Thymus (tissue), 11 donors: ENCODE measurements around the gene REEP6. TPM values are rescaled to one million over a fixed set of nuclear protein-coding genes. Genes with fewer than 3 reads are reported as not detected.

ENCODE experiments used
- DNase-seq, 9 donors: peaks; one replicate each; pipeline ENCODE4 v3.0.0-alpha.2; 2013; ENCODE audit warnings: low spot score in 9 of 9, low read depth in 6 of 9, missing footprints in 1 of 9
- H3K27ac ChIP-seq, 2 donors: one replicate each; pipeline ENCODE4 v1.5.1; 2013; ENCODE audit warnings: control low read depth in 1 of 2, low read depth in 1 of 2, low read length in 1 of 2, mild to moderate bottlenecking in 1 of 2, moderate library complexity in 1 of 2
- H3K27me3 ChIP-seq, 2 donors: one replicate each; pipeline ENCODE4 v1.5.1; 2013; ENCODE audit warnings: low read length in 1 of 2; ENCODE audit not compliant: control insufficient read depth in 2 of 2, insufficient read depth in 1 of 2
- H3K36me3 ChIP-seq, 2 donors: one replicate each; pipeline ENCODE4 v1.5.1; 2013; ENCODE audit warnings: low read length in 1 of 2, mild to moderate bottlenecking in 1 of 2, moderate library complexity in 1 of 2; ENCODE audit not compliant: control insufficient read depth in 2 of 2, insufficient read depth in 2 of 2
- H3K4me1 ChIP-seq, 2 donors: one replicate each; pipeline ENCODE4 v1.5.1; 2013; ENCODE audit warnings: low read length in 2 of 2; ENCODE audit not compliant: control insufficient read depth in 2 of 2, insufficient read depth in 2 of 2
- H3K4me3 ChIP-seq, 2 donors: one replicate each; pipeline ENCODE4 v1.5.1; 2013; ENCODE audit warnings: low read length in 2 of 2, control low read depth in 1 of 2, mild to moderate bottlenecking in 1 of 2
- H3K9me3 ChIP-seq, 2 donors: one replicate each; pipeline ENCODE4 v1.5.1; 2013; ENCODE audit warnings: low read length in 1 of 2, mild to moderate bottlenecking in 1 of 2; ENCODE audit not compliant: control insufficient read depth in 2 of 2, insufficient read depth in 1 of 2
- WGBS: extraction: QIAGEN DNeasy Blood & Tissue Kit; methylation state at CpG from one replicate; pipeline ENCODE4 v1.1.7; 2013; 5-methylcytosine and 5-hydroxymethylcytosine counted together
- polyA plus RNA-seq: library from polyadenylated mRNA; stranded (reverse); fragments of 200-250 nt; gene quantifications from one replicate; pipeline ENCODE4 v1.2.3, GENCODE V29; 2013
- total RNA-seq: library from RNA; stranded (reverse); fragments of 120-200 nt; gene quantifications from one replicate; pipeline ENCODE4 v1.2.4, GENCODE V29; 2013
- donor health status: healthy.

Gene REEP6
- total and polyA plus RNA-seq, 2 donors, result 0.66 to 1.9 TPM

DNA sequence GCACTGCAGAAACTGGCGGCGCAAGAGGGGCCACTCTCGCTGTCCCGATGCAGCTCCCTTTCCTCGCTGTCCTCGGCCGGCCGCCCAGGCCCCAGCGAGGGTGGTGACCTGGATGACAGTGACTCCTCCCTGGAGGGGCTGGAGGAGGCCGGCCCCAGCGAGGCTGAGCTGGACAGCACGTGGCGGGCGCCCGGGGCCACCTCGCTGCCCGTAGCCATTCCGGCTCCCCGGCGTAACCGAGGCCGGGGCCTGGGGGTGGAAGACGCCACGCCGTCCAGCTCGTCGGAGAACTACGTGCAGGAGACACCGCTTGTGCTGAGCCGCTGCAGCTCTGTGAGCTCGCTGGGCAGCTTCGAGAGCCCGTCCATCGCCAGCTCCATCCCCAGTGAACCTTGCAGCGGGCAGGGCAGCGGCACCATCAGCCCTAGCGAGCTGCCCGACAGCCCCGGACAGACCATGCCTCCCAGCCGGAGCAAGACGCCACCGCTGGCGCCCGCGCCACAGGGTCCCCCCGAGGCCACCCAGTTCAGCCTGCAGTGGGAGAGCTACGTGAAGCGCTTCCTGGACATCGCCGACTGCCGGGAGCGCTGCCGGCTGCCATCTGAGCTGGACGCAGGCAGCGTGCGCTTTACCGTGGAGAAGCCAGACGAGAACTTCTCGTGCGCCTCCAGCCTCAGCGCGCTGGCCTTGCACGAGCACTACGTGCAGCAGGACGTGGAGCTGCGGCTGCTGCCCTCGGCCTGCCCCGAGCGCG is 24.3 kb upstream of the REEP6 start:
- no peak for DNase-seq
- H3K36me3 ChIP-seq, result no peaks in the 10 kb centered on the region
- no peak overlapping the region for H3K4me3 ChIP-seq
- WGBS, result 37% methylated on average over 70 of the region's 70 CpGs
- peaks cover 2 to 9% of the 10 kb centered on the region in 2 donors for H3K9me3 ChIP-seq
- peaks cover 68 to 72% of the 10 kb centered on the region in 2 donors for H3K27me3 ChIP-seq
- peaks cover 18 to 20% of the 10 kb centered on the region in 2 donors for H3K4me1 ChIP-seq
- no peak overlapping the region for H3K27ac ChIP-seq

DNA sequence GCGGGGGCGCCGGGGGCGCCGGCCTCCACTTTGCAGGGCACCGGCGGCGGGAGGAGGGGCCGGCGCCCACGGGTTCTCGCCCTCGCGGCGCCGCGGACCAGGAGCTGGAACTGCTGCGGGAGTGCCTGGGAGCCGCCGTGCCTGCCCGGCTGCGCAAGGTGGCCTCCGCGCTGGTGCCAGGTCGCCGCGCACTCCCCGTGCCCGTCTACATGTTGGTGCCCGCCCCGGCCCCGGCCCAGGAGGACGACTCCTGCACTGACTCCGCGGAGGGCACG is 23.8 kb upstream of the REEP6 start:
- H3K27ac ChIP-seq, result no peak overlapping the region
- WGBS, result 4% methylated on average over 36 of the region's 36 CpGs
- DNase-seq, result no peak
- peaks cover 73 to 77% of the 10 kb centered on the region in 2 donors for H3K27me3 ChIP-seq
- H3K4me1 ChIP-seq, result peaks cover 18 to 20% of the 10 kb centered on the region in 2 donors
- peaks cover 2 to 9% of the 10 kb centered on the region in 2 donors for H3K9me3 ChIP-seq
- no peaks in the 10 kb centered on the region for H3K36me3 ChIP-seq
- no peak overlapping the region for H3K4me3 ChIP-seq

DNA sequence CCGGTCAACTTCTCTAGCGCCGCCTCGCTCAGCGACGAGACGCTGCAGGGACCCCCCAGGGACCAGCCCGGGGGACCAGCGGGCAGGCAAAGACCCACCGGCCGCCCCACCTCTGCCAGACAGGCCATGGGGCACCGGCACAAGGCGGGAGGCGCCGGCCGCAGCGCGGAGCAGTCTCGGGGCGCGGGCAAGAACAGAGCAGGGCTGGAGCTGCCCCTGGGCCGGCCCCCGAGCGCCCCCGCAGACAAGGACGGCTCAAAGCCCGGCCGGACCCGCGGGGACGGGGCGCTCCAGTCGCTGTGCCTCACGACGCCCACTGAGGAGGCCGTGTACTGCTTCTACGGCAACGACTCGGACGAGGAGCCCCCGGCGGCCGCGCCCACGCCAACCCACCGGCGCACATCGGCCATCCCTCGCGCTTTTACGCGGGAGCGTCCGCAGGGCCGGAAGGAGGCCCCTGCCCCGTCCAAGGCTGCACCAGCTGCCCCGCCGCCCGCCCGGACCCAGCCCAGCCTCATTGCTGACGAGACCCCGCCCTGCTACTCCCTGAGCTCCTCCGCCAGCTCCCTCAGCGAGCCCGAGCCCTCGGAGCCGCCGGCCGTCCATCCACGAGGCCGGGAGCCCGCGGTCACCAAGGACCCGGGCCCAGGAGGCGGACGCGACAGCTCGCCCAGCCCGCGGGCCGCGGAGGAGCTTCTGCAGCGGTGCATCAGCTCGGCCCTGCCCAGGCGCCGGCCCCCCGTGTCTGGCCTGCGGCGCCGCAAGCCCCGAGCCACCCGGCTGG is 23.3 kb upstream of the REEP6 start:
- no peak overlapping the region for H3K4me3 ChIP-seq
- peaks cover 2 to 9% of the 10 kb centered on the region in 2 donors for H3K9me3 ChIP-seq
- no peaks in the 10 kb centered on the region for H3K36me3 ChIP-seq
- 4% methylated on average over 92 of the region's 92 CpGs for WGBS
- DNase-seq, result no peak
- peaks cover 18 to 20% of the 10 kb centered on the region in 2 donors for H3K4me1 ChIP-seq
- H3K27me3 ChIP-seq, result peaks cover 78 to 82% of the 10 kb centered on the region in 2 donors
- H3K27ac ChIP-seq, result no peak overlapping the region

DNA sequence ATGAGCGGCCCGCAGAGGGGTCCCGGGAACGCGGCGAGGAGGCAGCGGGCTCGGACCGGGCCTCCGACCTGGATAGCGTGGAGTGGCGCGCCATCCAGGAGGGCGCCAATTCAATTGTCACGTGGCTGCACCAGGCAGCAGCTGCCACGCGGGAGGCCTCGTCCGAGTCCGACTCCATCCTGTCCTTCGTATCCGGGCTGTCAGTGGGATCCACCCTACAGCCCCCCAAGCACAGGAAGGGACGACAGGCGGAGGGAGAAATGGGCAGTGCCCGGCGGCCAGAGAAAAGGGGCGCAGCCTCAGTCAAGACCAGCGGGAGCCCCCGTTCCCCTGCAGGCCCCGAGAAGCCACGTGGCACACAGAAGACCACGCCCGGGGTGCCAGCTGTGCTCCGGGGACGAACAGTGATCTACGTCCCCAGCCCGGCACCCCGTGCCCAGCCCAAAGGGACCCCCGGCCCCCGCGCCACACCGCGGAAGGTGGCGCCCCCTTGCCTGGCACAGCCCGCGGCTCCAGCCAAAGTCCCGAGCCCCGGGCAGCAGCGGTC is 22.6 kb upstream of the REEP6 start:
- Histone ChIP-seq H3K9me3 (peaks cover 2 to 9% of the 10 kb centered on the region in 2 donors), H3K4me1 (peaks cover 18 to 20% of the 10 kb centered on the region in 2 donors), H3K27ac (no peak overlapping the region), H3K36me3 (no peaks in the 10 kb centered on the region), H3K27me3 (peaks cover 85 to 89% of the 10 kb centered on the region in 2 donors), H3K4me3 (peak overlapping the region in 1 of 2 donors; percentile 47)
- no peak for DNase-seq
- 7% methylated on average over 49 of the region's 49 CpGs for WGBS

DNA sequence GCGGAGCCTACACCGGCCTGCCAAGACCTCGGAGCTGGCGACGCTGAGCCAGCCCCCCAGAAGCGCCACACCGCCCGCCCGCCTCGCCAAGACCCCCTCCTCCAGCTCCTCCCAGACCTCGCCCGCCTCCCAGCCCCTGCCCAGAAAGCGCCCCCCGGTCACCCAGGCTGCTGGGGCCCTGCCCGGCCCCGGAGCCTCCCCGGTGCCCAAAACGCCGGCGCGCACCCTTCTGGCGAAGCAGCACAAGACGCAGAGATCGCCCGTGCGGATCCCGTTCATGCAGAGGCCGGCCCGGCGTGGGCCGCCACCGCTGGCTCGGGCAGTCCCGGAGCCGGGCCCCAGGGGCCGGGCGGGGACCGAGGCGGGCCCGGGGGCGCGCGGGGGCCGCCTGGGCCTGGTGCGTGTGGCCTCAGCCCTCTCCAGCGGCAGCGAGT is 22.1 kb upstream of the REEP6 start:
- no peaks in the 10 kb centered on the region for H3K36me3 ChIP-seq
- peaks cover 18 to 20% of the 10 kb centered on the region in 2 donors for H3K4me1 ChIP-seq
- H3K27ac ChIP-seq, result no peak overlapping the region
- peak overlapping the region in 1 of 2 donors; percentile 47 for H3K4me3 ChIP-seq
- H3K27me3 ChIP-seq, result peaks cover 86 to 94% of the 10 kb centered on the region in 2 donors
- 2% methylated on average over 47 of the region's 47 CpGs for WGBS
- no peak for DNase-seq
- peaks cover 2 to 9% of the 10 kb centered on the region in 2 donors for H3K9me3 ChIP-seq

DNA sequence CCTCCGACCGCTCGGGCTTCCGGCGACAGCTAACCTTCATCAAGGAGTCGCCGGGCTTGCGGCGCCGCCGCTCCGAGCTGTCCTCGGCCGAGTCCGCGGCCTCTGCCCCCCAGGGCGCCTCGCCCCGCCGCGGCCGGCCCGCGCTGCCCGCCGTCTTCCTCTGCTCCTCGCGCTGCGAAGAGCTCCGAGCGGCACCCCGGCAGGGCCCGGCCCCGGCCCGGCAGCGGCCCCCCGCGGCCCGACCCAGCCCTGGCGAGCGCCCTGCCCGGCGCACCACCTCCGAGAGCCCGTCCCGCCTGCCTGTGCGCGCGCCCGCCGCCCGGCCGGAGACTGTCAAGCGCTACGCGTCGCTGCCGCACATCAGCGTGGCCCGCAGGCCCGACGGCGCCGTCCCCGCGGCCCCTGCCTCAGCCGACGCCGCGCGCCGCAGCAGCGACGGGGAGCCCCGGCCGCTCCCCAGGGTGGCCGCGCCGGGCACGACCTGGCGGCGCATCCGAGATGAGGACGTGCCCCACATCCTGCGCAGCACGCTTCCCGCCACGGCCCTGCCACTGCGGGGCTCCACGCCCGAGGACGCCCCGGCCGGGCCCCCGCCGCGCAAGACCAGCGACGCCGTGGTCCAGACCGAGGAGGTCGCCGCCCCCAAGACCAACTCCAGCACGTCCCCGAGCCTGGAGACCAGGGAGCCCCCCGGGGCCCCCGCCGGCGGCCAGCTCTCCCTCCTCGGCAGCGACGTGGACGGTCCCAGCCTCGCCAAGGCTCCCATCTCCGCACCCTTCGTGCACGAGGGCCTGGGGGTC is 21.5 kb upstream of the REEP6 start:
- no peak for DNase-seq
- H3K4me1 ChIP-seq, result peaks cover 18 to 20% of the 10 kb centered on the region in 2 donors
- WGBS, result 1% methylated on average over 117 of the region's 117 CpGs
- H3K36me3 ChIP-seq, result peaks cover 0 to 3% of the 10 kb centered on the region in 2 donors
- peaks cover 2 to 9% of the 10 kb centered on the region in 2 donors for H3K9me3 ChIP-seq
- peaks cover 86 to 91% of the 10 kb centered on the region in 2 donors for H3K27me3 ChIP-seq
- H3K27ac ChIP-seq, result no peak overlapping the region
- peak overlapping the region in 1 of 2 donors; percentile 47 for H3K4me3 ChIP-seq

DNA sequence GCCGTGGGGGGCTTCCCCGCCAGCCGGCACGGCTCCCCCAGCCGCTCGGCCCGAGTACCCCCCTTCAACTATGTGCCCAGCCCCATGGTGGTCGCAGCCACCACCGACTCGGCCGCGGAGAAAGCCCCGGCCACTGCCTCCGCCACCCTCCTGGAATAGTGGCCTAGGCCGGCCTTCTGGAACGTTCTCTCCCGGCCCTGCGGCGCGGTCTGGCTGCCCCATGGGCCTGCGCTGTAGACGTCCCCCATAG is 21.0 kb upstream of the REEP6 start:
- no peak for DNase-seq
- peak overlapping the region in 1 of 2 donors; percentile 47 for H3K4me3 ChIP-seq
- peaks cover 0 to 8% of the 10 kb centered on the region in 2 donors for H3K36me3 ChIP-seq
- peaks cover 2 to 9% of the 10 kb centered on the region in 2 donors for H3K9me3 ChIP-seq
- H3K27me3 ChIP-seq, result peaks cover 85 to 86% of the 10 kb centered on the region in 2 donors
- no peak overlapping the region for H3K27ac ChIP-seq
- peaks cover 18 to 20% of the 10 kb centered on the region in 2 donors for H3K4me1 ChIP-seq
- WGBS, result 5% methylated on average over 22 of the region's 22 CpGs

DNA sequence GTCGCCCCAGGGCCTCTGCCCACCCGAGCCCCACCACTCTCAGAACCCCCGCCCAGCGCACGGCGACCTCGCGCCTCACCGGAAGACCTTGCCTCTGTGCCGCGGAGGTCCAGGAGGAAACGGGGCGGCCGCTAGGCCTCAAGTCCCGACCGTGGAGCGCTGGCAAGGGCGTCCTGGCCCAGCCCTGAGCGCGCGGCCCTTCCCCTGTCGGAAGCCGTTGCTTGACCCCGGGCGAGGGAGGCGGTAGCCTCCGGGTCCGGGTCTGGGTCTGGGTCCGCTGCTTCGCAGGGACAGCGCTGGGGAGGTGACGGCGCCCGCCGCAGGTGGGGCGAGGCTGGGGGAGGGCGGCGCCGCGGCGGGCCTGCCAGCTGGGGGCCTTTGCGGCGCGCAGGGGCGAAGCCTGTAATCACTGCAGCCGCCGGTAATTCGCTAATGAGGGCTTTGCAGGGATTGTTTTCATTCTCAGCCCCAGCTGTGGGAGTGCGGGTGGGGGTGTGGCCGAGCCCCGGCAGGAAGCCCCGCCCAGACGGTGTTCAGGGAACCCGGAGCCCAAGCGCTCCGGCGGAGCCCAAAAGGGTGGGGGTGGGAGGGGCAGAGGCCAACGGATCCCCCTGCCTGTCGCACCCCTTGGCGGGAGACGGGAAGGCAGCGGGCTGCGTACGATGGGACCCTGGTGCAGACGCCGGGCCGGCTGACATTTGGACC is 20.5 kb upstream of the REEP6 start:
- Histone ChIP-seq H3K27me3 (peaks cover 80 to 81% of the 10 kb centered on the region in 2 donors), H3K4me1 (peaks cover 18 to 20% of the 10 kb centered on the region in 2 donors), H3K9me3 (peaks cover 2 to 9% of the 10 kb centered on the region in 2 donors), H3K36me3 (peaks cover 0 to 12% of the 10 kb centered on the region in 2 donors), H3K4me3 (peak overlapping the region in 1 of 2 donors; percentile 47), H3K27ac (no peak overlapping the region)
- WGBS, result 1% methylated on average over 67 of the region's 67 CpGs
- DNase-seq, result peak in 3 of 9 donors; percentile 54 to 67 (median 57)
